IPS-18c (cell line): ENCODE measurements around the gene ARSD.
"Not testable (repeated sequence)": the region's sequence is repeated elsewhere in the genome, so short reads cannot be mapped to it uniquely, and the experiment has no call there.

ENCODE experiments used
- H3K4me3 ChIP-seq: 2 replicates; pipeline ENCODE4 v1.7.0; 2013; ENCODE audit warnings: low read depth, mild to moderate bottlenecking, low read length, moderate library complexity; ENCODE audit not compliant: insufficient read depth
- H3K9me3 ChIP-seq: one replicate; pipeline ENCODE4 v1.6.1; 2013; ENCODE audit warnings: mild to moderate bottlenecking, low read length, moderate library complexity; ENCODE audit not compliant: control insufficient read depth, insufficient read depth

ARSD gene

DNA sequence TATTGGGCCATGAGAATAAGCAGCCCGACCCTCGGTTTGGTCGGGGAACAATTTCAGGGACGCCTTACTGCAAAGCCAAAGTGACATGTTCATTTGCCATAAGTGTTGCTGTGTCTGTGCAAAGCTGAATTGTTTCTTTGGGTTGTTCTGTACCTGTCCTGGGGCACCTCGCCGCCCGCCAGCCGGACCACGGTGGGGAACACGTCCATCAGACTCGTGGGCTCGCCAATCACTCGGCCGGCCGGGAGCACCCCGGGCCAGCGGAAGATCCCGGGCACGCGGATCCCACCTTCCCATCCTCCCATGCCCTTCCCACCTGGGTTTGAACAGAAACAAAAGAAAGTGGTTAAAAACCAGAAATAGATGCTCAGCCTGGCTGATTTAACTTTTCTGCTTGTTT is 8.8 kb upstream of the ARSD start:
- not testable (repeated sequence) for H3K9me3 ChIP-seq

DNA sequence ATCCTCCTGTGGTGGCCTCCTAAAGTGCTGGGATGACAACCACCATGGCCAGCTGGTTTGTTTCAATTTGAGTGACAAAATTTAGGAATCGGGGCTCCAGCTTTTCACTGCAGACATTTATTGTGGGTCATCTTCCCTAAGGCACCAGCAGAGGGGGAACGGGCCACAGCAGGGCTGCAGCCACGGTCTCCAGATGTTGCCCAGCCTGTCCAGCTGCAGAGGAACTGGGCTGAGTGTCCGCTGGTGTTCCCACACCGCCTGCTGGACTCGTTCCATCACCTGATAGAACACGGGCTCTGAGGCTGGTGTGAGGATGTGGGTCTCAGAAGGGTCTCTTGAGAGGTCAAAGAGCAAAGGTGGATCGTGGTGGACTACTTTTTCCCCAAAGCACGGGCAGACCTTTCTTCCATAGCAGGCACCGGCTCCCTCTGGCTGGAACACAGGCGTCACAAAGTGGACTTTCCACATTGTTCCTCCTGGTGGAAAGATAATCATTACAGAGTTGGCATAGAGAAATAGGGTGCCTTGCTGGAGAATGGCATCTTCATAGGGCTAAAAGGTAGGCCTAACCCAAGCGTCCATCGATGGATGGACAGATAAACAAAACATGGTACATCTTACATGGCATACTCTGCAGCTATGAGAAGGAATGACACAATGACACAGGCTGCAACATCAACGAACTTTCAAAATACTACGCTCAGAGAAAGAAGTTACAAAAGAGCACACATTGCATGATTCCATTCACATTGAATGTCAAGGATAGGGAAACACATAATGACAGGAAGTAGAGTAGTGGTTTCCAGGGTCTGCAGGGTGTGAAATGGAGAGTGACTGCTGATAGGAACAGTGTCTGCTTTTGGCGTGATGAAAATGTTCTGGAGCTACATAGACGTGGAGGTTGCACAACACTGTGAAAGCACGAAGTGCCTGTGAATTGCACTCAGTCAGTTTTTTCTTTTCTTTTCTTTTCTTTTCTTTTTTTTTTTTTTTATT is 5.9 kb upstream of the ARSD start:
- Histone ChIP-seq H3K4me3 (no peak overlapping the region), H3K9me3 (no peaks in the 10 kb centered on the region)

More for the DNA sequence above, 8.8 kb upstream of the ARSD start:
- H3K4me3 ChIP-seq: not testable (repeated sequence)

DNA sequence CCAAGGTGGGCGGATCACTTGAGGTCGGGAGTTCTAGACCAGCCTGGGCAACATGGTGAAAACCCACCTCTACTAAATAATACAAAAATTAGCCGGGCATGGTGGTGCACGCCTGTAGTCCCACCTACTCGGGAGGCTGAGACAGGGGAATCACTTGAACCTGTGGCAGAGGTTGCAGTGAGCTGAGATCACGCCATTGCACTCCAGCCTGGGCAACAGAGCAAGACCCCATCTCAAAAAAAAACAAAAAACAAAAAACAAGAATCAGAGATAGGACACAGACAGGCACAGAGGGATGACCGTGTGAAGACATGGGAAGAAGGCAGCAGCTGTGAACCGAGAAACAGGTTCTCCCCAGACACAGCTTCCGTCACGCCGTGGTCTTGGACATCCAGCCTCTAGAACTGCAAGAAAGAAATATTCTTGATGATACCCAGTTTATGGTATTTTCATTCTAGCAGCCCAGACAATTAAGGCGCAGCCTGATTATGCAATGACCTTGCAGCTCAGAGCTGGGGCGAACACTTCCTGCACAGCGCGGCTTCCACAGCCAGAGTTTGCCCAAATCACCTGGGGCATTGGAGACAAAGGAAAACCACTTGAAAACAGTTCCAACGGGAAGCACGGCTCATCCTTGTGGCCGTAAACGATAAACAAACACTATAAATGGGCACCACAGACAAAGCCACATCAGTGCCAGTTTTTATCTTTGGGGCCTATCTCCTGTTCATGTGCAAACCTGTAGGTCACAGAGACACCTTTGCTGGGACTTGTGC is 4.2 kb upstream of the ARSD start:
- H3K4me3 ChIP-seq: no peak overlapping the region

DNA sequence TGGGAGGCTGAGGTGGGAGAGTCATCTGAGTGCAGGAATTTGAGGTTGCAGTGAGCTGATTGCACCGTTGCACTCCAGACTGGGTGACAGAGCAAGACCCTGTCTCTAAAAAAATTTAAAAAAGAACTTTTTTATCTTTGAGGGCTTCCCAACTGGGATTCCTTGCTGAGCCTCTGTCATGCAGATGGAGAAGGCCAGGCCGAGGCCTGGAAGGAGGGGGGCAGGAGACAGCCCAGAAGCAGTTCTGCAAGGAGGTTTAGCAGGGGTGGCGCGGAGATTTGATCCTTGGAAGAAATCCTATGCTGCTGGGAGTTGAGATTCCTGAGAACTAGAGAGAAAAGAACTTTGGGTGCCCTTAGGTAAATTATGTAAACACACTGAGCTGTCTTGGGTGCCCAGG is 2.5 kb upstream of the ARSD start:
- Histone ChIP-seq H3K4me3 (no peak overlapping the region), H3K9me3 (no peaks in the 10 kb centered on the region)

More for the DNA sequence above, 4.2 kb upstream of the ARSD start:
- no peaks in the 10 kb centered on the region for H3K9me3 ChIP-seq

DNA sequence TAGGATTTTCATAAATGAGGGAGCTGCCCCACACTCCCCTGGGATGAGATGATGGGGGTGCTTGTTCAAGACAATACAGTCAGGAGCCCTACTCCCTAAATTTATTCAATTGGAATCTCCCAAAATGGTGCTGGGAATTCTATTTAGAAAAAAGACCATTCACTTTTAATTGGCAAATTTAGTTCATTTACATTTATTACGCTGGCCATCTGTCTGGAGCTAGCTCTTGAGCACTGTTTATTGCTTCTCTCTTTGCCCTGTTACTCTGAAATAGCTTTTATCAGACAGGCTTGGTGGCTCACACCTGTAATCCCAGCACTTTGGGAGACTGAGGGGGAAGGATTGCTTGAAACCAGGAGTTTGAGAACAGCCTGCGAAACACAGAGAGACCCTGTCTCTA is 2.0 kb upstream of the ARSD start:
- Histone ChIP-seq H3K4me3 (no peak overlapping the region), H3K9me3 (no peaks in the 10 kb centered on the region)

DNA sequence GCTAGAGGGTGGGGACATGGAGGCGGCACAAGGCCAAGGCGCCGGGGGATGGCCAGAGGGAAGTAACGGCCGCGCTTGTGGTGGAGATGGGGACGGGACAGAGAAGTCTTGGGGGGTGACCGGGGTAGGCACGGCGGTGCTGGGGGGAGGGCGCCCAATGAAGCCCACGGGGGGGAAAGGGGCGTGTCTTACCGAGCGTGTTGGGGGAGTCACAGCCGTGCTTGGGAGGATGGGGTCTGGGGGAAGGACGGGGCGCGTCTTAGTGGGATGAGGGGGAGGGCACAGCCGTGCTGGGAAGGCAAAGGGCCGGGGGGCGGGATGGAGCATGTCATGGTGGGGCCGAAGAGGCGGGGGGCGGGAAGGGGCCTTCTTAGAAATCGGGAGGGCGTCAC is 952 bp downstream of the ARSD start:
- peak overlapping the region; percentile 50 for H3K4me3 ChIP-seq
- H3K9me3 ChIP-seq: no peaks in the 10 kb centered on the region

DNA sequence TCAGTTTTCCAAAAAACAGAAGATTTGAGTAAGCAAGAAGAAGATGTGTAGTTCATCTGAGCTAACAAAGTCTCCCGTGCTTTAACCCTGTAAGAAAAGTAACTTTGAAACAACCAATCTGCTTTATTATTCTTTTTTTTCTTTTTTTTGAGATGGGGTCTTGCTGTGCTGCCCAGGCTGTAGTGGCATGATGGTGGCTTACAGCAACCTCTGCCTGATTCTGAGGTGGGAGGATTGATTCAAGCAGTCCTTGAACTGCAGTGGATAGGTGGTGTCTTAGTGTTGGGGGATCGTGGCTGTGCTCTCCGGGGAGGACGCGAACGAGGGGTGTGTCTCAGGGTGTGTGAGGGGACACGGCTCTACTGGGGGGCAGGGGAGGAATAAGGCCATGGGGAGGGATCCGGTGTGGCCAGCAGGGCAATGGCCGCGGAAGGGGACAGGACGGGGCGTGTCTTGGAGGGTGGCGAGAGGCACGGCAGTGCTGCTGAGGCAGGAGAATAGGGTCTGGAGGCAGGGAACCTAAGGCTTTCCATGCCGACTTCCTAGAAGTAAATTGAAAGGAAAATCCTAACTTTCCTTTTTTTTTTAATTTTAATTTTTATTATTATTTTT is 2.4 kb downstream of the ARSD start:
- H3K4me3 ChIP-seq: no peak overlapping the region
- H3K9me3 ChIP-seq: no peaks in the 10 kb centered on the region

DNA sequence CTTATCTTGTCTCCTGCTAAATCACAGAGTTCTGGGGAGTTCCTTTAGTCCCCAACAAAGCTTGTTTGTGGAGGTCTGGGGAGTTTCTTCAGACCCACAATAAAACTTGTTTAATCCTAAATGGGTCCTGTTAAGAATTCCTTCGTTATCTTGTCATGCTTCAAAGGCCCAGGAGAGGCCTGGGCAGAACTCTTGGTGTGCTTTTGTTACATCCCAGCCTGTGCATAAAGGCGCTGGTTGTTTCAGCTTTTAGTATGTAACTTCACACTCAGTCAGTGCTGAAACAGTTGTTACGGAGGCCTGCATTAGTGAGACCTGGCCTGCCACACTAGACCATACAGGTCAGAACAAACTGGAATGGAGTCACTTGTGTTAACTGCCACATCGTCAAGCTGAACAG is 2.9 kb downstream of the ARSD start:
- H3K4me3 ChIP-seq, H3K9me3 ChIP-seq: not testable (repeated sequence)

DNA sequence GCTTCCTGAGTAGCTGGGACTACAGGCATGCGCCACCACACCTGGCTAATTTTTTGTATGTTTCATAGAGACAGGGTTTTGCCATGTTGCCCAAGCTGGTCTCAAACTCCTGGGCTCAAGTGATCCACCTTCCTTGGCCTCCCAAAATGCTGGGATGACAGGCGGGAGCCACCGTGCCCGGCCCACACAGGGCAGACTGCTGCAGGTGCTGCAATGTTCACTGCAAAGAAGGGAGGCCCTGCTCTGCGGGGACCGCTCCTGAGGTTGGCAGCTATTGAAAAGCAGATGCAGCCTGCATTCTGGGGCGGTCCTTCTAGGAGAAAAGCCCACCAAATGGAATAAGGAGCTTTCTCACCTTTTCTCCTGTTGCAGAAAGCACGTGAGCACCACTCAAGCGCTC is 5.0 kb downstream of the ARSD start:
- no peak overlapping the region for H3K4me3 ChIP-seq

DNA sequence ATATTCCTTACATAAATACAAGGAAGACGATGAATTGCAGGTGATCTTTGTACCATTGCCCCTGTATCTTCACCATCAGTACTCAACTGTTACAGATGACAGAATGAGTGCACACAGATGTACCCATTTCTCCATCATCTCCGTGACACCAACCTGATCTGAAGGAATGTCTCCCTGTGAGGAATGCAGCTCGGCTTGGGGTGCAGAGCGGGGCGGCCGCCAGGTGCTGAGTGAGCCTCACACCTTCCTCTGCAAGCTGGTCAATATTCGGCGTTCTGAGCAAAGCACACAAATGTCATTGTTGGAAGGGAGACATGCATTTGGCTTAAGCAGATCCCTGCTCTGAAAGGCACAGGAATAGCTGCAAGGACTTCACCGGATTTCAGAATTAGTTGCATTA is 7.4 kb downstream of the ARSD start:
- Histone ChIP-seq H3K9me3 (no peaks in the 10 kb centered on the region), H3K4me3 (no peak overlapping the region)

More for the DNA sequence above, 5.0 kb downstream of the ARSD start:
- no peaks in the 10 kb centered on the region for H3K9me3 ChIP-seq

DNA sequence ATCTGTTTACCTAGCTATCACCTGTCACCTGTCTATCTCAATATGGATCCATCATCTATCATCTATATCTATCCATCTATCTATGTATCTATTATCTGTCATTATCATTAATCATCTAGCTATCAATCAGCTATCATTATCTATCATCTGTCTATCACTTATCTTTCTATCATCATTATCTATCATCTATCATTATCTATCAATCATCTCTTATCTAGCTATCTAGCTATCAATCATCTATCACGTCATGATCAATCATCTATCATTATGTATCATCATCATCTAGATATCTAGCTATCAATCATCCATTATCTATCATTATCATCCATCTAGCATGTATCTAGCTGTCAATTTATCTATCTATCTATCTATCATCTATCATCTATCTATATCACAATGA is 7.9 kb downstream of the ARSD start:
- Histone ChIP-seq H3K9me3 (no peaks in the 10 kb centered on the region), H3K4me3 (no peak overlapping the region)

DNA sequence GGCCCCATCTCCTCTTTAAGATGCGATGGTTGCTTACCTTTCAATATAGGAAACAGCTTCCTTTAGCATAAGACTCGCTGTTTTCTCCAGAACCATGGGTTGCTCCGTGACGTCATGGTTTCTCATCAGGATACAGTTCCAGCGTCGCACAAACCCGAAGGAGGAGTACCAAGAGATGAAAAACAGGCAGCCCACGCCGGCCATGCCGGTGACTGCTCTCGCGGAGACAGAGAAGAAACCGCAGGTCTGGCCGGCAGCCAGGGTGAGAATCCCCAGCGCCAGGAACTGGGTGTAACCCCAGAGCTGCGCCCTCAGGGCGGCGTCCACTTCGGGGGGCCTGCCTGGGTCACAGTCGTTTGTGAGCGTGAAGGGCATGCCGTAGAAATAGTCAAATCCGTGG is 11.4 kb downstream of the ARSD start:
- H3K9me3 ChIP-seq: no peaks in the 10 kb centered on the region

DNA sequence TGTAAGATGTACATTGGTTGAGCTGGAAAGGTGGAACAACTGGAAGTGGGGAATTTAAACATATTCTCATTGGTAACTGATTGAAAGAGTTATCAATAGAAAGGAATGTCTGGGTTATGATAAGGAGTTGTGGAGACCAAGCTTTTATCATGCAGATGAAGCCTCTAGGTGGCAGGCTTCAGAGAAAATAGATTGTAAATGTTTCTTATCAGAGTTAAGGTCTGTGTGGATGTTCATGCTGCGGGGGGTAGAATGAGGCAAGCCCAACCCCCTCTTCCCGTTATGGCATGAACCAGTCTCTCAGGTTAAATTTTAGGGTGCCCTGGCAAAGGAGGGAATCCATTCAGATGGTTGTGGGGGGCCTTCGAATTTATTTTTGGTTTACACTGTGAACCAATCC is 16.0 kb downstream of the ARSD start:
- H3K9me3 ChIP-seq: no peaks in the 10 kb centered on the region
- H3K4me3 ChIP-seq: no peak overlapping the region

More for the DNA sequence above, 11.4 kb downstream of the ARSD start:
- H3K4me3 ChIP-seq: no peak overlapping the region

DNA sequence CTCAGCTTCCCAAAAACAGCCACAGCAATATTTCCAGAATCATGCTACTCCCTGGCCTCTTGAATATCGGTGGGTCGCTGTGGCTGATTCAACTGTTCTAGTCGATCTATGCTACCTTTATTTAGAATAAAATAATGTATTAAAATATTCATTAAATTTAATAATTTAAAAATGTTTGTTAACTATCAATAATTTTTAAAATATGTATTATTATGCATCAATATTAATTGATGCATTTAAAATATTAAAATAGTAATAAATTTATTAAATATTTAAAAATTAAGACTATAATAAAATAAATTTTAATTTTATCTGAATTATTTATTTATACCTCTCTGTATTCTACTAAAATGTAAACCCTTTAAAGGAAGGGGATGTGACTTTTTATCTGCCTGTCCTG is 19.0 kb downstream of the ARSD start:
- H3K4me3 ChIP-seq: no peak overlapping the region

DNA sequence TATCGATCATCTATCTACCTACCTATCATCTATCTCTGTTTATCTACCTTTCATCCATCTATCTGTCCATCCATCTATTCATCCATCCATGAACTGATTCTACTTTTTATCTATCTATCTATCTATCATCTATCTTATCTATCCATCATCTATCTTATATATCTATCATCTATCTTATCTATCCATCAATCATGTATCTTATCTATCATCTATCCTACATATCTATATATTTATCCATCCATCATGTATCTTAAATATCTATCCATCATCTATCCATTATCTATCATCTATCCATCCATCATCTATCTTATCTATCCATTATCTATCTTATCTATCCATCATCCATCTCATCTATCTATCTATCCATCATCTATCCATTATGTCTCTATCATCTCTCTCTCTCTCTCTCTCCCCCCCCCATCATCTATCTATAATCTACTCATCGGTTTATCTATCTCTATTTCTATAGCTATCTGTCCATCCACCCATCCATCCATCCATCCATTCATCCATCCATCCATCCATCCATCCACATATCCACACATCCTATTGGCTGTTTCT is 20.9 kb downstream of the ARSD start:
- H3K4me3 ChIP-seq: no peak overlapping the region
- H3K9me3 ChIP-seq: peaks cover 2% of the 10 kb centered on the region

More for the DNA sequence above, 19.0 kb downstream of the ARSD start:
- H3K9me3 ChIP-seq: no peaks in the 10 kb centered on the region

DNA sequence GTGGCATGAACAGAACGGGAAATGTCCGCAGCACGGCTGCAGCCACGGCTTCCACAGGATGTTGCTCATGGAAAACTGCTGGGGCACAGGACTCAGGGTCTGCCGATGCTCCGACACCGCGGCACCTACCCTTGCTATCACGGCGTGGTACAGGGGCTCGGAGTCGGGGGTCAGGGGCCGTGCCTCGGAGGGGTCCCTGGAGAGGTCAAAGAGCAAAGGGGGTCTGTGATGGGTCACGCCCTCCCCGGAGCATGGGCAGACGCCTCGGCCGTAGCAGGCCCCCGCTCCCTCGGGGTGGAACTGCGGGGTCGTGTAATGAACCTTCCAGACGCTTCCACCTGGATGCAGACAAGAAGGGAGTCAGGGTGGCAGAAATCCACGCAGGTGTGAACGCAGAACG is 21.8 kb downstream of the ARSD start:
- no peak overlapping the region for H3K4me3 ChIP-seq
- peaks cover 2% of the 10 kb centered on the region for H3K9me3 ChIP-seq

DNA sequence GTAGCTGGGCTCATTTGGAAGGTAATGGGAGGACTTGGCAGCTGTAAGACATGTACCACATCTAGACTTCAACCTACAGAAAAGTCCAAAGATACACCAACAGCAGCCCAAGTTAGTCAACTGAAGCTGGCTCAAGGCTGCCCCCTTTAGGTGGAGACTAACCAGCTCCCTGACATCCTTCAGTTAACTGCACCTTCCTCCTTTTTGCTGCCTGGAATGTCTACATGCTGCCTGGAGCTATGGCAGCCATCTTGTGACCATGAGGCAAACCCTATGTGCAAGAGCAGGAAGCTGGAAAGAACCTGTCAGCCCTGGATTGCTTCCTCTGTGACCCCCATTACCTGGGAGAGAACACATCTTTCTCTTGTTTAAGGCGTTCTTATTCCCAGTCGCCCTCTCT is 25.8 kb downstream of the ARSD start:
- Histone ChIP-seq H3K4me3 (no peak overlapping the region), H3K9me3 (peaks cover 2% of the 10 kb centered on the region)
